GM12892 (cell line): ENCODE measurements around the gene HMCN1.

Experiments used
- POLR2AphosphoS5 ChIP-seq: IDR thresholded peaks from 2 replicates; pipeline ENCODE4 v1.6.1; 2011; ENCODE audit warnings: low read depth, low read length, control low read depth
- TAF1 ChIP-seq: IDR thresholded peaks from 2 replicates; pipeline ENCODE4 v1.6.1; 2011; ENCODE audit warnings: low read depth, mild to moderate bottlenecking, control low read depth, low read length, borderline replicate concordance

DNA sequence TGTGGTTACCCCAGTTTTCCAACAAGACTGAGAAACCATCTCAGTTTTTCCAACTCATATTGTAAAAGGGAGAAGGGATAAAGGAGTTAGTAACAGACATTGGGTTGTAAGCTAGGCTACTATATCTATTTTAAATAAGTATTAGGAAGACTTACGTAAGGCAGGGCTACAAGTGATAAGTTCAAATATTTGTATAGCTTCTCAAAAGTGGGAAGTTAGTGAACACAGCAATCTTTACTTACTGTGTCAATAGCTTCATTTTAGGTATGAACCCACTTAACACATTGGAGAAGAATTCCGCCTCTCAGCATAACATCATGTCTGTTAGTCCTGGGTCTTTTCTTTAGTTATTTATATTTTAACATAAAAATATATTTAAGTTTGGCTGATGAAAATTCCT, 320.7 kb downstream of the HMCN1 start:
- TF ChIP-seq TAF1 = no peak
- TF ChIP-seq POLR2AphosphoS5 = no peak
